Activated CD8-positive, alpha-beta memory T cell treated with anti-CD3 and anti-CD28 coated beads, Interleukin-2, amount 50 U/mL, for 4 hours (primary cell): ENCODE measurements around the gene HDAC9.

Source experiments
- DNase-seq: peaks from one replicate; pipeline ENCODE4 v3.0.0-alpha.2; 2020

HDAC9 gene

GRCh38 chr7:18798088-18798906, 302.7 kb downstream of the HDAC9 start:
- DNase-seq: no peak

GRCh38 chr7:18799899-18800298, 304.4 kb downstream of the HDAC9 start:
- DNase-seq: no peak

- no peak for DNase-seq
These were observed 308.4 kb downstream of the HDAC9 start for GRCh38 chr7:18803923-18804322.

- DNase-seq: no peak
These were observed 310.6 kb downstream of the HDAC9 start for GRCh38 chr7:18806177-18806576.

- no peak for DNase-seq
These were observed 312.5 kb downstream of the HDAC9 start for GRCh38 chr7:18808026-18808425.

DNA sequence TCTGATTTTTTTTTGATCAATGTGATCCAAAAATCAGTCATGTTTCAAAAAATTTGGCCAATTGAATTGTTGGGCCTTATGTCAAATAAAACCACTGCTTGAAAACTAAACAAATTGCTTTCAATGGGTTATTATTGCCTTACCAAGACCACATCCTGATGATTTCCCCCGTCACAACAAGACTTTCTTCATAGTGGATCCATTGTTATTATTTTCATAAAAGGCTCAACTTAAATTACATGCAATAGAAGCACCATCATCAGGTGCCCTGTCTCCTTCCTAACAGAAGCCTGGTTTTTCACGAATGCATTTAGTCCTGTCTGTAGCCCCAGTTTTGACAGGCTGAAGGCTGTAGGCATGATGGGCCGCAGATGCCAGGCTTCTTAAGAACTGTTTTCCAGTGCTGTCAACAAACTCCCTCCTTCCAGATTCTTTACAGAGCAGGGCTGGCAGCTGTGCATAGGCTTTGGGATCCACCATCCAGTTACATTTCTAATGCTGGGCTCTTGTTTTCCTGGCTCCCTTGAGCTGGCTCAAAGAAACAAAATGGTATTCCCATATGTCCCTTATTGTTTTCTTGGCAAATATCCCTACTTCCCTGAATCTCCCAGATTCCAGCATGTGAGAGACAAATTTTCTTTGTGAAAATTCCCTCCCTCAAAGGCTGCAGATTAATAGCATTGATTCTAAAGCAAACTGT, 319.9 kb downstream of the HDAC9 start:
- DNase-seq: no peak

DNA sequence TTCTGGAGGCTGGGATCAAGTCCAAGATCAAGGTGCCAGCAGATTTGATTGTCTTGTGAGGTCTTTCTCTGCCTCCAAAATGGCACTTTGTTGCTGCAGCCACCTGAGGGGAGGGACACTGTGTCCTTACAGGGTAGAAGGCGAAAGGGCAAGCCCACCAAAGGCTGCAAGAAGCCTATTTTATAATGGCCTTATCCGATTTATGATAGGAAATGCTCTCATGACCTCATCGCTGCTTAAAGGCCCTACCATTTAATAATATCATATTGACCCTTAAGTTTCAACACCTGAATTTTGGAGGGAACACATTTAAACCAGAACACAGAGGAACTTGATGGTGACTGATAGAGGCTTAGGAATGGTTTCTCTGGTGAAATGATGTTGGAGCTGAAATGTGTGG, 325.4 kb downstream of the HDAC9 start:
- no peak for DNase-seq

DNA sequence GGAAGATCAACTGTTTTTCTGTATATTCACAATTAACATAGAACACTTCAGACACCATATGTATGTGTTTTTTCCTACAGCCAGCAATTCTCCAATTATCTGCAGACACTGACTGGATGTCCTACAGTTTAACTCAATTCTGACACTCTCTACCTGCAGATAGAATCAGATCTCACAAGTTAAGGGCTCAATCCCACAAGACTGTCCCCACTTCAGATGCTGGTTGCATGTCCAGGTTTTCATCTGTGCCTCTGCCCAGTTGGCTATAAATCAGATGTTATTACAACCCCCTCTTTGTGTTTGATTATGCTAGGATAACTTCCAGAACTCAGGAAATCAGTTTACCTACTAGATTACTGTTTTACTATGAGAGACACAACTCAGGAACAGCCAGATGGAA, 326.0 kb downstream of the HDAC9 start:
- no peak for DNase-seq

DNA sequence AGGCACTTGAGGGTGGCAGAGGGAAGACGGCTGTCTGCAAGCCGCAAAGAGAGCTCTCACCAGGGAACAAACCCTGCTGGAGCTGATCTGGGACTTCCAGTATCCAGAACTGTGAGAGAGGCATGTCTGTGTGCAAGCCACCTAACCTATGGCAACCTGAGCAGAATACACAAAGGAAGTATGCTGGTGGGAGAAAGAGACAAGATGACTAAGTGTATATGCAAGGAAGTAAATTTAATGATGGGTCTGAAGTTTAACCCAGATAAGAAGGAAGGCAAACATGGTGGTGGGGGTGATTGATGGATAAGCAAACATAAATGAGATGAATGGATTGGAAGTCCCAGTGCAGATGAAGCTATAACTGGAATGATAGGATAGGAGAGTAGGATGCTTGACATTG, 328.6 kb downstream of the HDAC9 start:
- DNase-seq: no peak

DNA sequence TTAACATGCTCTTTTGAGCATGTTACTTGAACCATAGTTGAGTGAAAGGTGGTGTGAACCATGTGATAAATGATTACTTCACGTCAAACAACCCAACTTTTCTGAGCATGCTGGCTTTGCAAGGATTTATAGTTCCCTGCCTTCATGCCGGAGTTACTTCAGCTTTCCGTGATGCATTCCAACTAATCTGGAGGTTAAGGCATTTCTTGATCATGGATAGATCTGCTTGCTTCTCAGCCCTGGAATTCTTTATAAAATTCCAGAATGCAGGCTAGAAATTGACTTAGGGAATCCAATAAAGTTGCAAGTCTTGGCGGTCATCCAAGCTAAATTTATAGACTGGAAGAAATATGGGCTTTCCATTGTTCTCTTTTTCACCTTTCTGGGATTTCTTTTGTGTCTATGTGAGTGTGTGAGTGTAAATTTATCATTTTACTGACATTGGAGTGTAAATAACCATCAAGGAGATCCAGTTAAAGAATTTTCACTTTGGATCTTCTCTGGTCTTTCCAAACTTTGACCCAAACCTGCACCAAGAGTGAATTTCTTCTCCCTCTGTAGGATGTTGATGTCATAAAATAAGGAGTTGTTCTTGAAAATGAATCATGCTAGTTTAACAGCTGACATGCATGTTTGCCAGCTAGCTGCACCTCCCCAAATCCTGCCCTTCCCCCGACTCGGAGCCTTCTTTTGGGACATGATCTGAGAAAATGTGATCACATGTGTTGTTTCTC, 332.9 kb downstream of the HDAC9 start:
- no peak for DNase-seq

- no peak for DNase-seq
These were observed 333.7 kb downstream of the HDAC9 start for GRCh38 chr7:18828994-18829857.

DNA sequence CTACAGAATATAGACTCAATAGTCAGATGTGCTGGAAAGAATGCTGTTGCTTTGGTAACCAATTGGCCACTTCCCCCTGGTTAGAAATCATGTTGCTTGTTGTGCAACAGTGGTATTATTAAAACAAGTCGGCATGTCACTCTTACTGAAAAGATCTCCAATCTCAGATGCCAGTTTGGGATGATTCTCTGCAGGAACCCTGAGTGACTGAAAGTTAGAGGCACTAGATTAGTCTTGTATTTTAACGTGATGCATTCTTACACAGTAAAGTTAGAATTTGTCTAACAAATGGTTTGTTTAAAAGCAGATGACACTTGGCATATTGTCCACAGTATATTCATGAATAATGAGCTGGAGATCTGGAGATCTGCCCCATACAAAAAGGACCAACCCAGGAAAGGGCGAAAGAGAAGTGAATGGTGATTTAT, 334.3 kb downstream of the HDAC9 start:
- DNase-seq: no peak

DNA sequence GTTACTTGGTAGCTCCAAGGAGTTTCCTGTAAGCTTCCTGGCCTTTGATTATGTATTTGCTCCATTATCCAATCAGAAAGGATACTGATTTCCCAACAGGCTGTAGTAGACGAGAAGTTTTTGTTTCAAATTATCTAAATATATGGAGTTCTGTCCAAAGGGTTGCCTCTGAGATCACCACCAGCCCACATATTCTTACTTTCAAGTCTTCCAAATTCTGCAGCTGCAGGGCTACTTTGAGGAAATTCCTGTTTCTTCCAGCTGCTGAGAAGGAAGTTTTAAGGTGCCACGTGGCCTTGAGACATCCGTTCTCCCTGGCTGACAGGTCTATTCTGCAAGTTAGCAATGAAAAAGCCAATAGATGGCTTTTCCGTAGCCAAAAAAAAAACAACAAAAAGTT, 335.9 kb downstream of the HDAC9 start:
- no peak for DNase-seq

DNA sequence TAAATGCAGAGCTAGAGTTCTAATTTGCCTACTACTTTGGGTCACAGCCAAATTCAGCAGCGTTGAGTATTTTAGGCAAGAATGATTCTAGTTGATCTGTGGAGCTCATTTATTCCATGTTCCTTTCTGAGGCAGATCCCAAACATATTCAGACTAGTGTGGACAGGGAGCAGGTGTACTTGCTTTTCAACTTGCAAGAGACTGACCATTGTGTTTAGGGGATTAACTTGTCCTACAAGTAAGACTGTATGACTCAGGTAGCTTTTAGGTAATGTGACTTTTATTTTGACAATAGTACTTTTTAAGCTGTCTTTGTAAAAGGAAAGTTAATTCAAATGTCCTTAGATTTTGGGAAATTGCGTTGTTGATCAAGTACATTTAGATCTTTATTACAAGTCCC, 336.4 kb downstream of the HDAC9 start:
- DNase-seq: no peak

GRCh38 chr7:18834577-18834976, 339.0 kb downstream of the HDAC9 start:
- no peak for DNase-seq

DNA sequence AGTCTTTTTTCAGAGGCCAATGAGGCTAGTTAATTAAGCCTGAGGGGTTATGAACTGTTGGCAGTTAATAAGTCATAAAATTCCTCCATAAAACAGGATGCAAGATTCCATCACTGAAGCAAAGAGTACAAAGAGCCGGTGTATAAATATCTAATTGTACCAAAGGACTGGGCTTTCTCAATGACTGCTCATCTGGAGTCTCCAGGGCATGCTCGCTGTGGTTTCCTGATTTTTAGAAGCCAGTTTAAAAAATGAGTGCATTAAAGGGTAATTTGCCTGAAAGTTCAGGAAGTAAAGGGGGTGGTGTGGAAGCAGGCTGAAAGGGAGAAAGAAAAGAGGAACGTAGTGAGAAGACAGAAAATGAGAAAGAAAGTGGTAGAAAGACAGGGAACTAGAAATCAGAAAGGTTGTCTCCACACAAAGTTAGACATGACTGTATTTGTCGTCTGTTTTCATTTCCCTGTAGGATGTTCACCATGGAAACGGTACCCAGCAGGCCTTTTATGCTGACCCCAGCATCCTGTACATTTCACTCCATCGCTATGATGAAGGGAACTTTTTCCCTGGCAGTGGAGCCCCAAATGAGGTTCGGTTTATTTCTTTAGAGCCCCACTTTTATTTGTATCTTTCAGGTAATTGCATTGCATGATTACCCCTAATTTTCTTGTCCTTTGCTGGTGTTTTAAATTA, 339.6 kb downstream of the HDAC9 start:
- no peak for DNase-seq

- no peak for DNase-seq
These were observed 348.4 kb downstream of the HDAC9 start for GRCh38 chr7:18843979-18844378.

DNA sequence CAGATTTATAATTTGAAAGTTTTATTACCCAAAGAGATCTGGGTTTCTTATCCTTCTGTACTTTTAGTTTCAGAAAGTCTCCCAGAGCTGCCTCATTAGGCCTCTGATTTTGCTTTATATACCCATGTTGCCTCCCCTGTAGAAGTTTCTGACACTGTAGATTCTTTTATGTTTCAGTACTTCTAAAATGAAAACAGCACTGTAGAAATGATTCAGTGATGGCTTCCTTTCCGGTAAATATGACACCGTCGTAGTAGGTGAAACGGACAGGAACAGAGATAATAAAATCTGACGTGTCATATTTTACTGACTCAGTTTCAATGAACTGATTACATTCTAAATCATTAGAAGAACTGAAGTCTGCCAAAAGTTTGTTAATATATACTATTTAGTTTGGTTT, 349.2 kb downstream of the HDAC9 start:
- DNase-seq: no peak

- no peak for DNase-seq
These were observed 350.2 kb downstream of the HDAC9 start for GRCh38 chr7:18845700-18846099.

- no peak for DNase-seq
These were observed 351.2 kb downstream of the HDAC9 start for GRCh38 chr7:18846765-18847215.

DNA sequence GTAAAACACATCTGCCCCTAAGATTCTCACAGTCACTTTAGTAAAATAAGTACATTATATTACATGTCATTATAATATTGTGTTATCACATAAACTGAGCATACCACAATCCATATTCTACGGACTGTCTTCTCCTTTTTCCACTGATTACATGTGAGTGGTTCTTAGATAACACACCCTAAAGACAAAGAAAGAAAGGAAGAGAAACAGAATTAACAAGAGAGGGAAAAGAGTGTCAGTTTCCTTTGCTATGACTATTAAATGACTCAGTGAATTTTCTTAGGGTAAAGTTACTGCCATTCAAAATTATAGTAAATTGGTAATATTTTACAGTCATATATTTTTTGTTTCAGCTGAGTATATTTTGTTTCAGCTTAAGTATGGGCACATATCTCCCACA, 353.6 kb downstream of the HDAC9 start:
- DNase-seq: no peak

- no peak for DNase-seq
These were observed 360.2 kb downstream of the HDAC9 start for GRCh38 chr7:18855796-18856195.
